IPS-18c (cell line): Measurements from ENCODE around the gene RSPH1.
"Not testable (repeated sequence)": the region's sequence is repeated elsewhere in the genome, so short reads cannot be mapped to it uniquely, and the experiment has no call there.

Experiments
- H3K4me3 ChIP-seq: 2 replicates; pipeline ENCODE4 v1.7.0; 2013; ENCODE audit warnings: low read depth, mild to moderate bottlenecking, low read length, moderate library complexity; ENCODE audit not compliant: insufficient read depth
- H3K9me3 ChIP-seq: one replicate; pipeline ENCODE4 v1.6.1; 2013; ENCODE audit warnings: mild to moderate bottlenecking, low read length, moderate library complexity; ENCODE audit not compliant: control insufficient read depth, insufficient read depth

RSPH1 gene

GRCh38 chr21:42478504-42478903 is 17.5 kb downstream of the RSPH1 start:
- Histone ChIP-seq H3K4me3 (no peak overlapping the region), H3K9me3 (peaks cover 3% of the 10 kb centered on the region)

- peaks cover 3% of the 10 kb centered on the region for H3K9me3 ChIP-seq
- no peak overlapping the region for H3K4me3 ChIP-seq
Measured at GRCh38 chr21:42476388-42477331, 19.4 kb downstream of the RSPH1 start.

- Histone ChIP-seq H3K4me3 (no peak overlapping the region), H3K9me3 (peaks cover 3% of the 10 kb centered on the region)
Measured at GRCh38 chr21:42475526-42476387, 20.3 kb downstream of the RSPH1 start.

GRCh38 chr21:42475036-42475435 is 21.0 kb downstream of the RSPH1 start:
- Histone ChIP-seq H3K9me3 (peaks cover 3% of the 10 kb centered on the region), H3K4me3 (no peak overlapping the region)

- no peak overlapping the region for H3K4me3 ChIP-seq
- H3K9me3 ChIP-seq: peaks cover 3% of the 10 kb centered on the region
Measured at GRCh38 chr21:42474043-42474831, 21.8 kb downstream of the RSPH1 start.

- H3K9me3 ChIP-seq: peaks cover 3% of the 10 kb centered on the region
- no peak overlapping the region for H3K4me3 ChIP-seq
Measured at GRCh38 chr21:42473498-42474042, 22.5 kb downstream of the RSPH1 start.

GRCh38 chr21:42472521-42472920 is 23.5 kb downstream of the RSPH1 start:
- Histone ChIP-seq H3K4me3 (no peak overlapping the region), H3K9me3 (peaks cover under 1% of the 10 kb centered on the region)

GRCh38 chr21:42471716-42472330 is 24.2 kb downstream of the RSPH1 start:
- Histone ChIP-seq H3K9me3 (no peaks in the 10 kb centered on the region), H3K4me3 (no peak overlapping the region)

GRCh38 chr21:42471206-42471605 is 24.8 kb downstream of the RSPH1 start:
- Histone ChIP-seq H3K4me3 (no peak overlapping the region), H3K9me3 (no peaks in the 10 kb centered on the region)

- not testable (repeated sequence) for H3K9me3 ChIP-seq, H3K4me3 ChIP-seq
Measured at GRCh38 chr21:42469726-42470125, 26.3 kb downstream of the RSPH1 start.

- Histone ChIP-seq H3K4me3 (no peak overlapping the region), H3K9me3 (no peaks in the 10 kb centered on the region)
Measured at GRCh38 chr21:42469272-42469671, 26.8 kb downstream of the RSPH1 start.

GRCh38 chr21:42468491-42469131 is 27.4 kb downstream of the RSPH1 start:
- H3K4me3 ChIP-seq: no peak overlapping the region
- H3K9me3 ChIP-seq: no peaks in the 10 kb centered on the region

- H3K4me3 ChIP-seq: no peak overlapping the region
- H3K9me3 ChIP-seq: no peaks in the 10 kb centered on the region
Measured at GRCh38 chr21:42467140-42467983, 28.7 kb downstream of the RSPH1 start.

GRCh38 chr21:42466700-42467099 is 29.3 kb downstream of the RSPH1 start:
- Histone ChIP-seq H3K9me3 (no peaks in the 10 kb centered on the region), H3K4me3 (no peak overlapping the region)

- Histone ChIP-seq H3K9me3 (no peaks in the 10 kb centered on the region), H3K4me3 (no peak overlapping the region)
Measured at GRCh38 chr21:42465803-42466127, 30.3 kb downstream of the RSPH1 start.
